Measurements from ENCODE around the gene TH.

- no peak for TF ChIP-seq EZH2 (IDR thresholded peaks at IDR 0.05)
- no peak for TF ChIP-seq POLR2AphosphoS5 (IDR thresholded peaks at IDR 0.05; ENCODE audit: borderline replicate concordance, low read depth, low read length)
- no peak for TF ChIP-seq FOXP2 (optimal IDR thresholded peaks at IDR 0.05; ENCODE audit: control extremely low read depth, extremely low read length, insufficient read depth)
These were observed 37.2 kb upstream of the TH start for GRCh38 chr11:2208691-2209369.
